GM20000 (cell line): ENCODE results near the gene IGFL2.

Source experiments
- DNase-seq: peaks from one replicate; pipeline ENCODE4 v3.0.0; 2012; ENCODE audit warnings: low spot score
- CTCF ChIP-seq: IDR thresholded peaks from 2 replicates; pipeline ENCODE4 v1.5.1; 2012; ENCODE audit warnings: mild to moderate bottlenecking, control low read depth; ENCODE audit errors: extremely low read depth, missing control alignments

IGFL2 gene

DNA sequence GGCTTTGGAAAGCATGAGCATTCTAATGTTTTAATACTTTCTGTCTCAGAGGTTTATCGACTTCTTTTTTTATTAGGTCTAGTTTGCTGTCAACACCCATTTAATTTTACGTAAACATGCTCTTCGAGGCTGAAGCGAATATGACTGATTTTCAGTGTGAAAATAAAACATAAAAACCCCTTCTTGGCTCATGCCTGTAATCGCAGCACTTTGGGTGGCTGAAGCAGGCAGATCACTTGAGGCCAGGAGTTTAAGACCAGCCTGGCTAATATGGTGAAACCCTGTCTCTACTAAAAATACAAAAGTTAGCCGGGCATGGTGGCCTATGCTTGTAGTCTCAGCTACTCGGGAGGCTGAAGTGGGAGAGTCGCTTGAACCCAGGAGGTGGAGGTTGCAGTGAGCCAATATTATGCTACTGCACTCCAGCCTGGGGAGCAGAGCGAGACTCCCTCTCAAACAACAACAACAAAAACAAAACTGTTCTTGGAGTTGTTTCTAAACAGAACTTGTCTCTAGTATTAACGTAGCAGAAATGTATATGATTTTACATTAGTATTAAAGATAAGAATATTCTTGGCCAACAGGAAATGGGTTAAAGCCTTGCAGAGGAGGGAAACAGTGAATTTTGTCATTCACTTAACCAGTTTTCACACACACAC is 16.4 kb upstream of the IGFL2 start:
- no peak for TF ChIP-seq CTCF
- DNase-seq = no peak

DNA sequence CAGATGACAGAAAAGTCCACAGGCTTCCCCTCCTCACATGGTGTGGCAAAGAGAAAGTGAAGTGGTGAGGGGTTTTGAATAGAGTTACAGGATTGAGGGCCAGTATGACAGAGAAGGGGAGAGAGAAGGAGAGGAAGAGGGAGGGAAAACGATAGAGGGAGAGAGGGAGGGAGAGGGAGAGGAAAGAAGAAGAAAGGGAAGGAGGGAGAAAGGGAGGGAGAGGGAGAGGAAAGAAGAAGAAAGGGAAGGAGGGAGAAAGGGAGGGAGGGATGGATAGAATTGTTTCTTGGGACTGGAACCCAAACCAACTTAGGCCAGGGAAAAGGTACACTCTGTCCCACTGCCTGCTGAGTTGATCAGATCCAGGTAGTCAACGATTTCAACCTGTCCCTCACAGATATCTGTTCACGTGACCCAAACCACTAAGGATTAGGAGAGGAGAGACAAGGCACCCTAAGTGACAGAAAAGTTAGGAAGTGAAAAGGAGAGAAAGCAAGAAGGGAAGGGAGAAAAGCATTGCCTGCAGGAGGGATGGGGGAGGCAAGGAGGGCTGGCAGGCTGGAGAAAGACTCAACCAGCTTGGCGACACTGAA is 15.4 kb upstream of the IGFL2 start:
- DNase-seq = no peak
- no peak for TF ChIP-seq CTCF

GRCh38 chr19:46133101-46133627 is 14.9 kb upstream of the IGFL2 start:
- no peak for DNase-seq
- TF ChIP-seq CTCF = no peak

- no peak for DNase-seq
- TF ChIP-seq CTCF = no peak
These were observed 14.2 kb upstream of the IGFL2 start for GRCh38 chr19:46133777-46134241.

GRCh38 chr19:46134527-46134926 is 13.5 kb upstream of the IGFL2 start:
- no peak for DNase-seq
- TF ChIP-seq CTCF = no peak

- TF ChIP-seq CTCF = no peak
- no peak for DNase-seq
These were observed 10.0 kb upstream of the IGFL2 start for GRCh38 chr19:46137915-46138473.

DNA sequence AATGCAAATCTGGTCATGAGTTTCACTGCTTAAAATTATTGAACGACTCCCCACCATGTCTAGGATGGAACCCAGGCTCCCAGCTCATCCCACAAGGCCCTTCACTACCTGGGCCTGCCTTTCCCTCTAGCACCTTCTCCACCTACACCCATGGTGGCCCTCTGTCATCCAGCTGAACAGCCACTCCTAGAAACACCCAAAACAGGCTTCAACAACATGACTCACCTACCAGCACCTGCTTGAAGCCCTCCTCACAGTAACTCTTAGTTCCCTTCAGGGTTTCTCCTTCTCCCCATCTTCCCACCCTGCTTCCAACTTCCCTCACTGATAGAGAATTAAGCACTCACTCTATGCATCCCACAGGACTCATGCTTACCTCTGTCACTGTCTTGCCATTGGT is 6.6 kb upstream of the IGFL2 start:
- no peak for DNase-seq
- TF ChIP-seq CTCF = no peak
